ENCODE data around the gene TUBAL3.

TUBAL3 gene

DNA sequence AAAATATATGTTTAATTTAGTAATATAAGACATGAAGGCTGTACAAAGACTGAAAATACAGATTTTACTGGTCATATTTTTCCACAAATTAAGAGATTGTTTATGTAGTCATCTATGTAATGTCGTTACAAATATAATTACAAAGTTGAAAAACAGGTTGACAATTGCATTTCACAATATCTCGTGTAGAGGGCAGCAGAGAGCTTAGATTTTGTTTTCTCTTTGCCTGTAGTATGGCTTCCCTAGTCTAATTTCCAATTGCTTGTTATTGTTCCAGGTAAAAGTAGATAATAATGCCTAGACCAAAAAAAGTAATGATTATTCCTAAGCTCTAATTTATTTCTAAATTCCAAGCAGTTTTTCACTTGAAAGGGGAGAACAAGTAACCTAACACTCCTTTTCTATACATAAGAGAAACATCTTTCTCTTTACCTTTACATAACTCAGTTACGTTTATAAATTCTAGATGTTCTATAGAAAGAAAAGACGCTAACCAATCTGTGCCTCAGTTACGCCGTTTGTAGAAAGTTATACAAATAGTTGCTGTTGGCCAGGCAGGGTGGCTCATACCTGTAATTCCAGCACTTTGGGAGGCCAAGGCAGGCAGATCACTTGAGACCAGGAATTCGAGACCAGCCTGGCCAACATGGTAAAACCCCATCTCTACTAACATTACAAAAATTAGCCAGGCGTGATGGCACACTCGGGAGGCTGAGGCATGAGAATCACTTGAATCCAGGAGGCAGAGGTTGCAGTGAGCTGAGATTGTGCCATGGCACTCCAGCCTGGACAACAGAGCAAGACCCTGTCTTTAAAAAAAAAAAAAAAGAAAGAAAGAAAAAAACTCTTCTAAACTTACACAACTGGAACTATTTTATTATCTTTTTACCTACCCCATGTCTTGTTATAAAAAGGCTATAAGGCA is 37.7 kb upstream of the TUBAL3 start:
- Histone ChIP-seq H3K4me1 (ENCODE audit: insufficient read depth, low read length) (peaks cover 16% of the 10 kb centered on the region), H3K4me3 (ENCODE audit: low read length) (no peak overlapping the region), H2AFZ (ENCODE audit: low read depth, low read length) (no peak overlapping the region), H3K36me3 (ENCODE audit: insufficient read depth, low read length) (peaks cover 3% of the 10 kb centered on the region), H3K9me3 (ENCODE audit: low read length) (no peaks in the 10 kb centered on the region), H3K27me3 (ENCODE audit: insufficient read depth, low read length) (no peaks in the 10 kb centered on the region)

- Histone ChIP-seq H3K36me3 (ENCODE audit: insufficient read depth, low read length) (peaks cover 3% of the 10 kb centered on the region), H3K4me3 (ENCODE audit: low read length) (no peak overlapping the region), H3K27me3 (ENCODE audit: insufficient read depth, low read length) (no peaks in the 10 kb centered on the region), H2AFZ (ENCODE audit: low read depth, low read length) (no peak overlapping the region), H3K4me1 (ENCODE audit: insufficient read depth, low read length) (peaks cover 11% of the 10 kb centered on the region), H3K9me3 (ENCODE audit: low read length) (no peaks in the 10 kb centered on the region)
Measured at GRCh38 chr10:5441106-5441505, 36.5 kb upstream of the TUBAL3 start.

DNA sequence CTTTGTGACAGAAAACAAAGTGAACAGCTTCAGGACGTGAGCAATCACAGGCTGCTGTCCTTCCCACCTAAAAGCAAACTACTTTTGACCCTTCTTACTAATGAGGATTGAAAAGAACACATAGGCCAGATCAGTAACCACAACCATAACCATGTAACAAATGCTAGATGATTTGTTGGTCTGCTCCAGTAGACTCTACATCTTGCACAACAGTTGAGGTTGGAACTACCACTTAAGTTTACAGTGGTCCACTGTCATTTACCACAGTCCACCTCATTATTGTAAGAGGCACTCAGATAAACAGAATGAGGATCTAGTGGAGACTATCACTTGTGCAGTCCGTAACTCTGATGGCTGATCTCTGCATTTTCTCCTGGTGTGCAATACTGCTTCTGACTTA is 35.6 kb upstream of the TUBAL3 start:
- no peak overlapping the region for H3K4me3 ChIP-seq (ENCODE audit: low read length)
- no peak overlapping the region for H2AFZ ChIP-seq (ENCODE audit: low read depth, low read length)

DNA sequence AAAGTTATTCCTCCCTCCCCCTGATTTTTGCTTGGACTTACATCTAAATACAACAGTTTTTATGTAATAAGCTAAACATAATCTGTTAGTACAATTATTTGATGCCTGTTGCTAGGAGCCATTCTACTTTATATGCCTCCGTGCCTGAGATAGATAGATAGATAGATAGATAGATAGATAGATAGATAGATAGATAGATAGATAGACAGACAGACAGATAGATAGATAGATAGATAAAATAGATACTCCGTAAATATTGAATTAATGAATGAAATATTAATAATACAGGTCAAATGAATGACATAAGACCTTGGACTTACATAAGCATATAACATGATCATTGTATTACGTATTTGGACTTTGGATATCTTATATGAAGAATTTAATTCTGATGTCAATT is 30.7 kb upstream of the TUBAL3 start:
- H3K36me3 ChIP-seq (ENCODE audit: insufficient read depth, low read length) = peaks cover 20% of the 10 kb centered on the region
- H3K9me3 ChIP-seq (ENCODE audit: low read length) = peaks cover 3% of the 10 kb centered on the region
- H3K27me3 ChIP-seq (ENCODE audit: insufficient read depth, low read length) = no peaks in the 10 kb centered on the region
- H2AFZ ChIP-seq (ENCODE audit: low read depth, low read length) = no peak overlapping the region
- no peaks in the 10 kb centered on the region for H3K4me1 ChIP-seq (ENCODE audit: insufficient read depth, low read length)
- no peak overlapping the region for H3K4me3 ChIP-seq (ENCODE audit: low read length)

More for the DNA sequence above, 35.6 kb upstream of the TUBAL3 start:
- Histone ChIP-seq H3K36me3 (ENCODE audit: insufficient read depth, low read length) (peaks cover 3% of the 10 kb centered on the region), H3K27me3 (ENCODE audit: insufficient read depth, low read length) (no peaks in the 10 kb centered on the region), H3K9me3 (ENCODE audit: low read length) (no peaks in the 10 kb centered on the region), H3K4me1 (ENCODE audit: insufficient read depth, low read length) (peaks cover 11% of the 10 kb centered on the region)

GRCh38 chr10:5434017-5434753 is 29.6 kb upstream of the TUBAL3 start:
- no peak overlapping the region for H3K4me3 ChIP-seq (ENCODE audit: low read length)
- peaks cover 22% of the 10 kb centered on the region for H3K36me3 ChIP-seq (ENCODE audit: insufficient read depth, low read length)
- no peaks in the 10 kb centered on the region for H3K4me1 ChIP-seq (ENCODE audit: insufficient read depth, low read length)
- H3K27me3 ChIP-seq (ENCODE audit: insufficient read depth, low read length) = no peaks in the 10 kb centered on the region
- H2AFZ ChIP-seq (ENCODE audit: low read depth, low read length) = no peak overlapping the region
- H3K9me3 ChIP-seq (ENCODE audit: low read length) = peaks cover 3% of the 10 kb centered on the region

DNA sequence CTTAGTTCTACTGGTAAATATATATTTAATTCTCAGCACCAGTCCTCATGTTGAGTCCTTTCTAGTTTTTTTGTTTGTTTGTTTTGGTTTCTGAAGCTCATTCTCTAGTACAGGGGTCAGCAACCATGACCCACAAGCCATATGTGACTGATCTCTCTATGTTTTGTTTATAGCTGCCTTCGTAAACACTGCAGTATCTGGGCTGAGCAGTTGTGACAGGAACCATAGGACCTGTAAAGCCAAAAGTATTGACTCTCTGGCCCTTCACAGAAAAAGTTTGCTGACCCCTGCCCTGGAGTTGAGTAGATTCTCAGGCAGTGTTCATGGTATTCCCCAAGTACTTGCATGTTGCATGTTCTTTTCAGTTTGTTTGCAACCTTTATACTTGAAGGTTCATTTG is 28.6 kb upstream of the TUBAL3 start:
- Histone ChIP-seq H3K9me3 (ENCODE audit: low read length) (peaks cover 3% of the 10 kb centered on the region), H3K36me3 (ENCODE audit: insufficient read depth, low read length) (peaks cover 24% of the 10 kb centered on the region), H3K27me3 (ENCODE audit: insufficient read depth, low read length) (no peaks in the 10 kb centered on the region), H2AFZ (ENCODE audit: low read depth, low read length) (no peak overlapping the region), H3K4me1 (ENCODE audit: insufficient read depth, low read length) (no peaks in the 10 kb centered on the region), H3K4me3 (ENCODE audit: low read length) (no peak overlapping the region)

DNA sequence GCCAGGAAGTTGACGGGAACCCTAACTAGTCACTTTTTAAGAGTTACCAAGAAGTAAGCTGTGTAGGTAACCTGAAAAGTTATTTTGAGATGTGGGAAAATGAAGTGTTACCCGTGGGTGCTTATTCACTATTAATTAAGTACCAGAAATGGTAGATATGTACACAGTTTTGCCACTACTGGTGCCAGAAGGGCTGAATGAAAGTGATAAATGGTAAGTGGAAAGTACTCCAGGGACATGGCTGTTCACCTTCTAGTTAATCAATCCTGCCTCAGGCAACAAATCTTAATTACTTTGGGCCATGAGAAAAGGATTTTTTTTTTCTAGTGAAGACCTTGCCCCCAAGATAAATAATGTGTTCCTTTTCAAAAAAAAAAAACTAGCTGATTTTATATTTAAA is 23.5 kb upstream of the TUBAL3 start:
- Histone ChIP-seq H2AFZ (ENCODE audit: low read depth, low read length) (no peak overlapping the region), H3K9me3 (ENCODE audit: low read length) (peaks cover 3% of the 10 kb centered on the region), H3K27me3 (ENCODE audit: insufficient read depth, low read length) (no peaks in the 10 kb centered on the region), H3K36me3 (ENCODE audit: insufficient read depth, low read length) (peaks cover 34% of the 10 kb centered on the region), H3K4me1 (ENCODE audit: insufficient read depth, low read length) (peaks cover 15% of the 10 kb centered on the region), H3K4me3 (ENCODE audit: low read length) (no peak overlapping the region)

GRCh38 chr10:5424751-5425150 is 20.1 kb upstream of the TUBAL3 start:
- Histone ChIP-seq H3K9me3 (ENCODE audit: low read length) (peaks cover 3% of the 10 kb centered on the region), H2AFZ (ENCODE audit: low read depth, low read length) (peak overlapping the region; percentile 30), H3K4me1 (ENCODE audit: insufficient read depth, low read length) (peaks cover 15% of the 10 kb centered on the region), H3K4me3 (ENCODE audit: low read length) (no peak overlapping the region), H3K27me3 (ENCODE audit: insufficient read depth, low read length) (no peaks in the 10 kb centered on the region), H3K36me3 (ENCODE audit: insufficient read depth, low read length) (peaks cover 20% of the 10 kb centered on the region)

DNA sequence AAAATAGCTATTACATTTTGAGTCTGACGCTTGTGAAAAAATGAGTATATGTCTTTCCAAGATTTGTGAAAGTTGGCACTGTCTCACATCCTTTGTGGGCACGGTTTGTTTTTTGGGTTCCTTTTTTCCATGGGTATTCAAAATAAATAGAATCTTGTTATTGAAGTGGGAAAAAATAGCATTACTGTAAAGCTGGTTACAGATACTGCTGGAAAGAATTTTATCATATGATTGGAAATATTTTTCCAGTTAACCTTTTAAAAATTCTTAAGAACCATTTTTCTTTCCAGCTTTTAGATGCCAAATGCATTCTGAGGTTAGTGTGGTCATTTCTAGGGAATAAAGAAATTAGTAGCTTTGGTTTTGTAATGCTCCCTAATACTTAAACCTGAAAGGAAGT is 19.1 kb upstream of the TUBAL3 start:
- peaks cover 5% of the 10 kb centered on the region for H3K9me3 ChIP-seq (ENCODE audit: low read length)

GRCh38 chr10:5419466-5420094 is 15.0 kb upstream of the TUBAL3 start:
- H3K4me1 ChIP-seq (ENCODE audit: insufficient read depth, low read length) = peaks cover 7% of the 10 kb centered on the region
- no peak overlapping the region for H3K4me3 ChIP-seq (ENCODE audit: low read length)
- peaks cover 9% of the 10 kb centered on the region for H3K9me3 ChIP-seq (ENCODE audit: low read length)
- H3K27me3 ChIP-seq (ENCODE audit: insufficient read depth, low read length) = no peaks in the 10 kb centered on the region
- no peak overlapping the region for H2AFZ ChIP-seq (ENCODE audit: low read depth, low read length)
- no peaks in the 10 kb centered on the region for H3K36me3 ChIP-seq (ENCODE audit: insufficient read depth, low read length)

More for the DNA sequence above, 19.1 kb upstream of the TUBAL3 start:
- Histone ChIP-seq H3K4me3 (ENCODE audit: low read length) (no peak overlapping the region), H2AFZ (ENCODE audit: low read depth, low read length) (no peak overlapping the region), H3K4me1 (ENCODE audit: insufficient read depth, low read length) (peaks cover 15% of the 10 kb centered on the region), H3K27me3 (ENCODE audit: insufficient read depth, low read length) (no peaks in the 10 kb centered on the region), H3K36me3 (ENCODE audit: insufficient read depth, low read length) (peaks cover 13% of the 10 kb centered on the region)

DNA sequence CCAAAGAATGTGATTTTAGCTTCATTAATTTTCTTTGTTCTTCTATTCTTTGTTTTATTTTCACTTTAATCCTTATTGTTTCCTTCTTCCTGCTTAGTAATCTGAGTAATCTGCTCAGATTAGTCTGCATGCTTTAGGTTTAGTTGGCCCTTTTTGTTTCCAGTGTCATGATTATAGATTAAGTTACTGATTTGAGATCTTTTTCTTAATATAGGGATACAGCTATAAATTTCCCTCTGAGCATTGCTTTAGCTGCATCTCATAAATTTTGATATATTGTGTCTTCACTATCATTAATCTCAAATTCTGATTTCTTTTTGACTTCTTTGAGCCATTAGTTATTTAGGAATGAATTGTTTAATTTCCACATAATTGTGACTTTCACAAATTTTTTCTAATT is 14.0 kb upstream of the TUBAL3 start:
- Histone ChIP-seq H3K4me1 (ENCODE audit: insufficient read depth, low read length) (peaks cover 9% of the 10 kb centered on the region), H2AFZ (ENCODE audit: low read depth, low read length) (no peak overlapping the region), H3K4me3 (ENCODE audit: low read length) (no peak overlapping the region), H3K9me3 (ENCODE audit: low read length) (peaks cover 9% of the 10 kb centered on the region), H3K36me3 (ENCODE audit: insufficient read depth, low read length) (no peaks in the 10 kb centered on the region), H3K27me3 (ENCODE audit: insufficient read depth, low read length) (no peaks in the 10 kb centered on the region)

DNA sequence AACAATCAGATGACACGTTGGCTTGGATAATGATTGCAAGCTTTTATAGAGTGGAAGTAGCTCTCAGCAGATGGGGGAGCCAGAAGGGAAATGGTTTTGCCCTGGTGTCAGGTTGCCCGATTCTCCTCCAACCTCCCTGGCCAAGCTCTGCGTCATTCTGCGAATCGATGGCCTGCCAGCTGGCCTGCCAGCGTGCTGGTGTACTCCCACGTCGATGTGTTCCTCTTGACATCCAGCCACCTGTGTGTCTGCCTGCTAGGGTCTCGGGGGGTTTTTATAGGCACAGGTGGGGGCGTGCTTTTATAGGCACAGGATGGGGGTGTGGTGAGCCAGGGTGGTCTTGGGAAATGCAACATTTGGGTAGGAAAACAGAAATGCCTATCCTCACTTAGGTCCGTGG is 12.4 kb upstream of the TUBAL3 start:
- peaks cover 17% of the 10 kb centered on the region for H3K4me1 ChIP-seq (ENCODE audit: insufficient read depth, low read length)
- H2AFZ ChIP-seq (ENCODE audit: low read depth, low read length) = no peak overlapping the region
- H3K27me3 ChIP-seq (ENCODE audit: insufficient read depth, low read length) = no peaks in the 10 kb centered on the region
- peaks cover 6% of the 10 kb centered on the region for H3K9me3 ChIP-seq (ENCODE audit: low read length)
- no peak overlapping the region for H3K4me3 ChIP-seq (ENCODE audit: low read length)
- no peaks in the 10 kb centered on the region for H3K36me3 ChIP-seq (ENCODE audit: insufficient read depth, low read length)
